HepG2 (cell line): ENCODE data around the gene DDX24. TPM values are rescaled to one million over a fixed set of nuclear protein-coding genes. Genes with fewer than 3 reads are reported as not detected.

Source experiments
- ATAC-seq: fragments of 200-7000 bp; cut with Tn5 transposase; 3 replicates; pipeline ENCODE4 v1.9.1; 2020; ENCODE audit warnings: mild to moderate bottlenecking, moderate library complexity
- BruUV-seq: library from RNA; stranded (reverse); fragments of 400-500 nt; replicated peaks from 2 replicates; lab custom pipeline; 2021; lab: Mats Ljungman, UMichigan
- CTCF ChIA-PET: fragments of 300-600 bp; formaldehyde crosslinking; extraction: SDS; loops from one replicate; lab custom pipeline; 2021; ENCODE audit warnings: low total read pairs, inconsistent platforms, low intra/inter-chr PET ratio; lab: Yijun Ruan, JAX
- POLR2A ChIA-PET: fragments of 350-600 bp; sonication (Branson Sonifier 250); formaldehyde crosslinking; loops from one replicate; lab custom pipeline; 2020; ENCODE audit warnings: antibody characterized with exemption, inconsistent platforms; lab: Yijun Ruan, JAX
- DNase-seq: peaks from one replicate; pipeline ENCODE4 v3.0.0-alpha.2; 2015; ENCODE audit warnings: low spot score
- FAIRE-seq: peaks from 3 replicates; lab custom pipeline; 2011; peaks lifted over from hg19 to GRCh38; lab: Jason Lieb, UNC
- H2AFZ ChIP-seq: one replicate; pipeline ENCODE4 v1.6.1; 2011; ENCODE audit warnings: low read length, inconsistent platforms
- H3K27ac ChIP-seq: fragments of 300-600 bp; 3 replicates; pipeline ENCODE4 v1.8.0; 2011; ENCODE audit warnings: mixed run types, mild to moderate bottlenecking, mixed read lengths, low read length, inconsistent platforms; ENCODE audit not compliant: insufficient read depth; ENCODE audit errors: extremely low read length
- H3K27me3 ChIP-seq, 2 experiments: fragments of 200-600 bp in 1 of 2; 2 replicates in 1 of 2; 3 replicates in 1 of 2; pipeline versions ENCODE4 v1.6.0 to v1.8.0; 2011; ENCODE audit warnings: low read length in 2 of 2, mild to moderate bottlenecking in 2 of 2, moderate library complexity in 2 of 2, inconsistent platforms in 1 of 2; ENCODE audit not compliant: insufficient read depth in 2 of 2, control insufficient read depth in 1 of 2
- H3K36me3 ChIP-seq, 2 experiments: fragments of 200-600 bp in 1 of 2; replicated peaks in 1 of 2; 2 replicates in 1 of 2; 3 replicates in 1 of 2; pipeline versions ENCODE4 v1.5.1 to v1.8.0; 2011; ENCODE audit warnings: low read length in 2 of 2, inconsistent platforms in 1 of 2; ENCODE audit not compliant: insufficient read depth in 2 of 2, control insufficient read depth in 1 of 2
- H3K4me1 ChIP-seq: 2 replicates; pipeline ENCODE4 v1.5.1; 2012; ENCODE audit warnings: low read length, inconsistent platforms; ENCODE audit not compliant: insufficient read depth
- H3K4me2 ChIP-seq: 2 replicates; pipeline ENCODE4 v1.6.0; 2011; ENCODE audit warnings: low read depth, low read length, inconsistent platforms
- H3K4me3 ChIP-seq, 3 experiments: fragments of 200-600 bp in 1 of 3; sonication (generic), shearing (Covaris generic) in 1 of 3; replicated peaks in 1 of 3; 2 replicates each; pipeline ENCODE4 v1.5.1; 2011 to 2016; ENCODE audit warnings: low read length in 3 of 3, inconsistent platforms in 2 of 3, low read depth in 2 of 3, mild to moderate bottlenecking in 2 of 3, control low read depth in 1 of 3, mixed read lengths in 1 of 3; ENCODE audit not compliant: insufficient read depth in 1 of 3
- H3K79me2 ChIP-seq: one replicate; pipeline ENCODE4 v1.6.1; 2011; ENCODE audit warnings: low read length, inconsistent platforms; ENCODE audit not compliant: insufficient read depth
- H3K9ac ChIP-seq: 2 replicates; pipeline ENCODE4 v1.6.0; 2011; ENCODE audit warnings: mild to moderate bottlenecking, low read depth, low read length, inconsistent platforms; ENCODE audit not compliant: insufficient read depth
- H3K9me3 ChIP-seq: 2 replicates; pipeline ENCODE4 v1.5.1; 2012; ENCODE audit warnings: mild to moderate bottlenecking, low read length
- H4K20me1 ChIP-seq: 2 replicates; pipeline ENCODE4 v1.6.0; 2011; ENCODE audit warnings: inconsistent platforms, mild to moderate bottlenecking, low read length, moderate library complexity; ENCODE audit not compliant: insufficient read depth
- DMAP1 ChIP-seq: IDR thresholded peaks from 2 replicates; pipeline ENCODE4 v1.6.1; 2016
- E2F1 ChIP-seq: sonication (generic); formaldehyde crosslinking; IDR thresholded peaks from 2 replicates; pipeline ENCODE4 v1.5.0; 2020; ENCODE audit warnings: missing genetic modification reagents
- GATAD1 ChIP-seq: IDR thresholded peaks from 2 replicates; pipeline ENCODE4 v1.6.1; 2016; ENCODE audit warnings: missing genetic modification reagents, missing compliant biosample characterization
- HMGXB3 ChIP-seq: sonication (generic); formaldehyde crosslinking; IDR thresholded peaks from 2 replicates; pipeline ENCODE4 v1.4.0; 2020; ENCODE audit warnings: missing genetic modification reagents, borderline replicate concordance
- HOXA3 ChIP-seq: sonication (generic); formaldehyde crosslinking; IDR thresholded peaks from 2 replicates; pipeline ENCODE4 v1.5.0; 2020; ENCODE audit warnings: missing genetic modification reagents
- MEIS2 ChIP-seq: sonication (generic); formaldehyde crosslinking; IDR thresholded peaks from 2 replicates; pipeline ENCODE4 v1.9.0; 2021; ENCODE audit warnings: mild to moderate bottlenecking, missing genetic modification reagents
- MXD3 ChIP-seq: IDR thresholded peaks from 2 replicates; pipeline ENCODE4 v1.6.1; 2016; ENCODE audit warnings: mild to moderate bottlenecking, missing biosample characterization, missing genetic modification reagents
- NR2F6 ChIP-seq, 2 experiments: IDR thresholded peaks; 2 replicates each; pipeline ENCODE4 v1.6.1; 2016; ENCODE audit warnings: antibody characterized with exemption in 1 of 2, mild to moderate bottlenecking in 1 of 2
- SMAD9 ChIP-seq: sonication (generic); formaldehyde crosslinking; IDR thresholded peaks from 2 replicates; pipeline ENCODE4 v1.5.1; 2020; ENCODE audit warnings: mild to moderate bottlenecking, missing genetic modification reagents
- TBL1XR1 ChIP-seq: fragments of 150-350 bp; IDR thresholded peaks from 2 replicates; pipeline ENCODE4 v1.6.1; 2014; ENCODE audit warnings: borderline replicate concordance, low read length; ENCODE audit not compliant: partially characterized antibody
- ZNF235 ChIP-seq: sonication (generic); formaldehyde crosslinking; IDR thresholded peaks from 2 replicates; pipeline ENCODE4 v1.8.1; 2023; ENCODE audit warnings: mild to moderate bottlenecking, missing genetic modification reagents, borderline replicate concordance
- ZNF292 ChIP-seq: sonication (generic); formaldehyde crosslinking; IDR thresholded peaks from 2 replicates; pipeline ENCODE4 v1.8.1; 2022; ENCODE audit warnings: mild to moderate bottlenecking, low read depth, missing genetic modification reagents, borderline replicate concordance
- ZNF451 ChIP-seq: sonication (generic); formaldehyde crosslinking; IDR thresholded peaks from 2 replicates; pipeline ENCODE4 v1.5.0; 2020; ENCODE audit warnings: mild to moderate bottlenecking, missing genetic modification reagents
- ZNF550 ChIP-seq: sonication (generic); formaldehyde crosslinking; IDR thresholded peaks from 2 replicates; pipeline ENCODE4 v1.4.0; 2020; ENCODE audit warnings: mild to moderate bottlenecking, missing genetic modification reagents, borderline replicate concordance
- WGBS: methylation state at CpG from one replicate; pipeline ENCODE4 v1.1.6; 2017; ENCODE audit warnings: low lambda C conversion rate; 5-methylcytosine and 5-hydroxymethylcytosine counted together
- in situ Hi-C: cut with HindIII; loops from 2 replicates; pipeline ENCODE4 v1.10.0; 2017; ENCODE audit warnings: low pct_unique_long_range_greater_than_20kb; ENCODE audit not compliant: extremely low pct_ligation_motif_present
- intact Hi-C: fragments of 100-400 bp; cut with micrococcal nuclease; formaldehyde crosslinking; loops from one replicate; pipeline ENCODE4 v1.10.0; 2022; ENCODE audit not compliant: unreplicated experiment
- polyA plus RNA-seq, 8 experiments: library from polyadenylated mRNA; depleted of rRNA in 3 of 8; stranded (reverse) in 7 of 8; unstranded in 1 of 8; fragments of >200 nt; fragmentation: Illumina TruSeq in 4 of 8; extraction: Trizol in 4 of 8; gene quantifications; 2 replicates each; pipeline versions ENCODE4 v1.2.1 to v1.2.3, GENCODE V29; 2011 to 2016; ENCODE audit warnings: low read depth in 4 of 8, missing spikeins in 1 of 8, mixed read lengths in 1 of 8; ENCODE audit not compliant: insufficient read depth in 1 of 8
- total RNA-seq, 5 experiments: library from RNA; depleted of rRNA; stranded (reverse); fragments of >200 nt; fragmentation: Illumina TruSeq; extraction: Trizol; gene quantifications; 2 replicates each; pipeline ENCODE4 v1.2.3, GENCODE V29; 2016; ENCODE audit warnings: low read depth in 1 of 5

Gene DDX24
- total and polyA plus RNA-seq, 2 of the 13 experiments (the other 11 are each of a cell fraction or from before 2014, with no cell fraction given): 67.3 to 149 TPM

- no peak for TF ChIP-seq ZNF235
- no peak for TF ChIP-seq NR2F6 (IDR thresholded peaks at IDR 0.05)
- TF ChIP-seq NR2F6 (CRISPR knock-in tag; IDR thresholded peaks at IDR 0.05): no peak
- TF ChIP-seq, all 625 proteins: peak for 5
These were observed 77.6 kb downstream of the DDX24 start (continued) for GRCh38 chr14:94003397-94003796.

GRCh38 chr14:94001501-94002396 is 79.3 kb downstream of the DDX24 start:
- peaks cover 0 to 17% of the 10 kb centered on the region in 2 experiments; a peak in 4 of 5 replicates for H3K27me3 ChIP-seq
- peak overlapping the region; percentile 55 for H3K4me2 ChIP-seq
- no peaks in the 10 kb centered on the region for H3K79me2 ChIP-seq
- H3K27ac ChIP-seq: no peak overlapping the region
- WGBS: 38% methylated on average over 20 of the region's 26 CpGs
- DNase-seq (peak; percentile 56), ATAC-seq (peak; percentile 68), FAIRE-seq (peak; percentile 87)
- H4K20me1 ChIP-seq: no peaks in the 10 kb centered on the region
- intact Hi-C loops (loop anchor here (1.0 kb wide), 2 partner anchors 16 to 60 kb away; no protein-coding TSS in a partner anchor), in situ Hi-C loops (loop anchor here (5.0 kb wide), 1 partner anchor 59 kb away; no protein-coding TSS in a partner anchor)
- no peak overlapping the region for H3K9ac ChIP-seq
- no peak overlapping the region for H2AFZ ChIP-seq
- POLR2A ChIA-PET: interaction anchor here (1.1 to 1.8 kb wide), 4 partner anchors 20 to 62 kb away, joined by 3 to 7 read pairs (median 5); no protein-coding TSS in a partner anchor
- no peaks in the 10 kb centered on the region for H3K9me3 ChIP-seq
- peaks cover 74% of the 10 kb centered on the region for H3K4me1 ChIP-seq
- no peaks in the 10 kb centered on the region for H3K36me3 ChIP-seq
- CTCF ChIA-PET: interaction anchor here (0.8 to 1.5 kb wide), 4 partner anchors 17 to 63 kb away, joined by 3 to 17 read pairs (median 8); no protein-coding TSS in a partner anchor
- peak overlapping the region in 1 of 3 experiments; percentile 54; a peak in 1 of 6 replicates for H3K4me3 ChIP-seq
- BruUV-seq: no TSS peak
- TF ChIP-seq HMGXB3: 0 out of 2 replicates have a peak, but pooled peaks have one; percentile 26
- TF ChIP-seq ZNF451 (CRISPR knock-in tag): no peak
- no peak for TF ChIP-seq ZNF550 (CRISPR knock-in tag)
- TF ChIP-seq E2F1 (CRISPR knock-in tag): no peak
- TF ChIP-seq SMAD9: no peak
- no peak for TF ChIP-seq TBL1XR1
- TF ChIP-seq MEIS2 (CRISPR knock-in tag): no peak
- no peak for TF ChIP-seq ZNF292 (CRISPR knock-in tag)
- no peak; the same call in 1 of the 2 replicates for TF ChIP-seq HOXA3 (CRISPR knock-in tag)
- TF ChIP-seq DMAP1 (CRISPR knock-in tag): no peak
- no peak for TF ChIP-seq MXD3 (CRISPR knock-in tag)
- 0 out of 2 replicates have a peak, but pooled peaks have one; percentile 14 for TF ChIP-seq GATAD1 (CRISPR knock-in tag)
